Measurements from ENCODE around the gene SPEG. TPM values are rescaled to one million over a fixed set of nuclear protein-coding genes. Genes with fewer than 3 reads are reported as not detected.

SPEG gene
- total RNA-seq, 1 experiment from 2014 or later, result not detected

- no peaks in the 10 kb centered on the region for H3K79me2 ChIP-seq (ENCODE audit: low read length)
- no peaks in the 10 kb centered on the region for H3K9me2 ChIP-seq (replicated peaks; ENCODE audit: insufficient read depth, low read length)
- H3K9me3 ChIP-seq (ENCODE audit: low read length), result no peaks in the 10 kb centered on the region
- no peak for DNase-seq
- H3K9ac ChIP-seq (ENCODE audit: low read length), result no peak overlapping the region
- no peak overlapping the region for H2AFZ ChIP-seq (ENCODE audit: low read length)
- no peak overlapping the region for H3K27ac ChIP-seq (ENCODE audit: low read length)
- no peak overlapping the region for H3K4me3 ChIP-seq (ENCODE audit: low read length)
- H3K4me1 ChIP-seq (ENCODE audit: low read length), result peaks cover 23% of the 10 kb centered on the region
- H3K36me3 ChIP-seq (ENCODE audit: insufficient read depth, low read length), result no peaks in the 10 kb centered on the region
- H3K27me3 ChIP-seq (ENCODE audit: low read length), result no peaks in the 10 kb centered on the region
- no peak overlapping the region for H3K4me2 ChIP-seq (ENCODE audit: low read depth, low read length, poor library complexity, severe bottlenecking)
- H4K20me1 ChIP-seq (ENCODE audit: insufficient read depth, low read depth, low read length), result 0 out of 2 replicates have a peak, but pooled peaks cover 4% of the 10 kb centered on the region
Measured at GRCh38 chr2:219507581-219508443, 73.2 kb downstream of the SPEG start.

GRCh38 chr2:219508444-219508734 is 73.7 kb downstream of the SPEG start:
- DNase-seq, result no peak
- peaks cover 28% of the 10 kb centered on the region for H3K4me1 ChIP-seq (ENCODE audit: low read length)
- no peaks in the 10 kb centered on the region for H3K27me3 ChIP-seq (ENCODE audit: low read length)

GRCh38 chr2:219508971-219509779 is 74.5 kb downstream of the SPEG start:
- DNase-seq, result no peak
- Histone ChIP-seq H3K9ac (ENCODE audit: low read length) (no peak overlapping the region), H3K36me3 (ENCODE audit: insufficient read depth, low read length) (no peaks in the 10 kb centered on the region), H4K20me1 (ENCODE audit: insufficient read depth, low read depth, low read length) (0 out of 2 replicates have a peak, but pooled peaks cover 4% of the 10 kb centered on the region), H3K27ac (ENCODE audit: low read length) (no peak overlapping the region), H3K9me3 (ENCODE audit: low read length) (no peaks in the 10 kb centered on the region), H3K79me2 (ENCODE audit: low read length) (no peaks in the 10 kb centered on the region), H3K4me1 (ENCODE audit: low read length) (peaks cover 29% of the 10 kb centered on the region), H3K9me2 (replicated peaks; ENCODE audit: insufficient read depth, low read length) (no peaks in the 10 kb centered on the region), H2AFZ (ENCODE audit: low read length) (no peak overlapping the region), H3K4me3 (ENCODE audit: low read length) (no peak overlapping the region), H3K27me3 (ENCODE audit: low read length) (no peaks in the 10 kb centered on the region), H3K4me2 (ENCODE audit: low read depth, low read length, poor library complexity, severe bottlenecking) (no peak overlapping the region)

More at GRCh38 chr2:219508444-219508734, 73.7 kb downstream of the SPEG start:
- H3K9me2 ChIP-seq (replicated peaks; ENCODE audit: insufficient read depth, low read length), result no peaks in the 10 kb centered on the region
- H3K4me2 ChIP-seq (ENCODE audit: low read depth, low read length, poor library complexity, severe bottlenecking), result no peak overlapping the region
- no peaks in the 10 kb centered on the region for H3K36me3 ChIP-seq (ENCODE audit: insufficient read depth, low read length)
- no peaks in the 10 kb centered on the region for H3K79me2 ChIP-seq (ENCODE audit: low read length)
- no peak overlapping the region for H3K4me3 ChIP-seq (ENCODE audit: low read length)
- H3K9me3 ChIP-seq (ENCODE audit: low read length), result no peaks in the 10 kb centered on the region
- no peak overlapping the region for H3K9ac ChIP-seq (ENCODE audit: low read length)
- H4K20me1 ChIP-seq (ENCODE audit: insufficient read depth, low read depth, low read length), result 0 out of 2 replicates have a peak, but pooled peaks cover 4% of the 10 kb centered on the region
- no peak overlapping the region for H2AFZ ChIP-seq (ENCODE audit: low read length)
- H3K27ac ChIP-seq (ENCODE audit: low read length), result no peak overlapping the region

- no peak overlapping the region for H3K4me3 ChIP-seq (ENCODE audit: low read length)
- H2AFZ ChIP-seq (ENCODE audit: low read length), result no peak overlapping the region
- 0 out of 2 replicates have a peak, but pooled peaks cover 4% of the 10 kb centered on the region for H4K20me1 ChIP-seq (ENCODE audit: insufficient read depth, low read depth, low read length)
- no peaks in the 10 kb centered on the region for H3K27me3 ChIP-seq (ENCODE audit: low read length)
- H3K9me3 ChIP-seq (ENCODE audit: low read length), result no peaks in the 10 kb centered on the region
- no peak overlapping the region for H3K27ac ChIP-seq (ENCODE audit: low read length)
- H3K9me2 ChIP-seq (replicated peaks; ENCODE audit: insufficient read depth, low read length), result no peaks in the 10 kb centered on the region
- H3K9ac ChIP-seq (ENCODE audit: low read length), result no peak overlapping the region
- H3K79me2 ChIP-seq (ENCODE audit: low read length), result no peaks in the 10 kb centered on the region
- peaks cover 29% of the 10 kb centered on the region for H3K4me1 ChIP-seq (ENCODE audit: low read length)
- no peak overlapping the region for H3K4me2 ChIP-seq (ENCODE audit: low read depth, low read length, poor library complexity, severe bottlenecking)
- DNase-seq, result peak; percentile 83
- H3K36me3 ChIP-seq (ENCODE audit: insufficient read depth, low read length), result no peaks in the 10 kb centered on the region
Measured at GRCh38 chr2:219509780-219510511, 75.3 kb downstream of the SPEG start.

- H3K9ac ChIP-seq (ENCODE audit: low read length), result no peak overlapping the region
- no peaks in the 10 kb centered on the region for H3K36me3 ChIP-seq (ENCODE audit: insufficient read depth, low read length)
- no peaks in the 10 kb centered on the region for H3K9me2 ChIP-seq (replicated peaks; ENCODE audit: insufficient read depth, low read length)
- H3K27me3 ChIP-seq (ENCODE audit: low read length), result no peaks in the 10 kb centered on the region
- no peak overlapping the region for H3K4me3 ChIP-seq (ENCODE audit: low read length)
- no peak overlapping the region for H2AFZ ChIP-seq (ENCODE audit: low read length)
- H3K79me2 ChIP-seq (ENCODE audit: low read length), result no peaks in the 10 kb centered on the region
- no peak for DNase-seq
- H3K9me3 ChIP-seq (ENCODE audit: low read length), result no peaks in the 10 kb centered on the region
- H3K4me1 ChIP-seq (ENCODE audit: low read length), result peaks cover 29% of the 10 kb centered on the region
- 0 out of 2 replicates have a peak, but pooled peaks cover 4% of the 10 kb centered on the region for H4K20me1 ChIP-seq (ENCODE audit: insufficient read depth, low read depth, low read length)
- H3K4me2 ChIP-seq (ENCODE audit: low read depth, low read length, poor library complexity, severe bottlenecking), result no peak overlapping the region
- H3K27ac ChIP-seq (ENCODE audit: low read length), result no peak overlapping the region
Measured at GRCh38 chr2:219510512-219511135, 76.0 kb downstream of the SPEG start.

GRCh38 chr2:219511547-219512325 is 77.1 kb downstream of the SPEG start:
- DNase-seq, result no peak
- H3K27me3 ChIP-seq (ENCODE audit: low read length), result no peaks in the 10 kb centered on the region

GRCh38 chr2:219512524-219513216 is 78.0 kb downstream of the SPEG start:
- no peak overlapping the region for H2AFZ ChIP-seq (ENCODE audit: low read length)
- H3K27ac ChIP-seq (ENCODE audit: low read length), result no peak overlapping the region
- 0 out of 2 replicates have a peak, but pooled peaks cover 4% of the 10 kb centered on the region for H4K20me1 ChIP-seq (ENCODE audit: insufficient read depth, low read depth, low read length)
- no peak for DNase-seq
- H3K4me2 ChIP-seq (ENCODE audit: low read depth, low read length, poor library complexity, severe bottlenecking), result peak overlapping the region; percentile 19
- H3K9me2 ChIP-seq (replicated peaks; ENCODE audit: insufficient read depth, low read length), result no peaks in the 10 kb centered on the region
- no peak overlapping the region for H3K4me3 ChIP-seq (ENCODE audit: low read length)
- H3K36me3 ChIP-seq (ENCODE audit: insufficient read depth, low read length), result no peaks in the 10 kb centered on the region
- no peaks in the 10 kb centered on the region for H3K27me3 ChIP-seq (ENCODE audit: low read length)
- no peak overlapping the region for H3K9ac ChIP-seq (ENCODE audit: low read length)
- H3K4me1 ChIP-seq (ENCODE audit: low read length), result peaks cover 29% of the 10 kb centered on the region
- H3K9me3 ChIP-seq (ENCODE audit: low read length), result no peaks in the 10 kb centered on the region
- H3K79me2 ChIP-seq (ENCODE audit: low read length), result no peaks in the 10 kb centered on the region

More at GRCh38 chr2:219511547-219512325, 77.1 kb downstream of the SPEG start:
- no peaks in the 10 kb centered on the region for H3K9me3 ChIP-seq (ENCODE audit: low read length)
- H2AFZ ChIP-seq (ENCODE audit: low read length), result no peak overlapping the region
- no peak overlapping the region for H3K27ac ChIP-seq (ENCODE audit: low read length)
- H3K79me2 ChIP-seq (ENCODE audit: low read length), result no peaks in the 10 kb centered on the region
- H3K9me2 ChIP-seq (replicated peaks; ENCODE audit: insufficient read depth, low read length), result no peaks in the 10 kb centered on the region
- no peak overlapping the region for H3K4me3 ChIP-seq (ENCODE audit: low read length)
- peak overlapping the region; percentile 15 for H3K4me2 ChIP-seq (ENCODE audit: low read depth, low read length, poor library complexity, severe bottlenecking)
- 0 out of 2 replicates have a peak, but pooled peaks cover 4% of the 10 kb centered on the region for H4K20me1 ChIP-seq (ENCODE audit: insufficient read depth, low read depth, low read length)
- no peak overlapping the region for H3K9ac ChIP-seq (ENCODE audit: low read length)
- H3K4me1 ChIP-seq (ENCODE audit: low read length), result peaks cover 29% of the 10 kb centered on the region
- no peaks in the 10 kb centered on the region for H3K36me3 ChIP-seq (ENCODE audit: insufficient read depth, low read length)

All from Karpas-422 (cell line).